HG03064 (cell line): ENCODE data around the gene CCDC154.

Source experiments
- ATAC-seq: cut with Tn5 transposase; IDR thresholded peaks from one replicate; pipeline ENCODE4 v1.9.1; 2021; ENCODE audit warnings: low read depth; ENCODE audit not compliant: unreplicated experiment

CCDC154 gene

GRCh38 chr16:1425616-1426370 is 18.6 kb downstream of the CCDC154 start:
- ATAC-seq = no peak

DNA sequence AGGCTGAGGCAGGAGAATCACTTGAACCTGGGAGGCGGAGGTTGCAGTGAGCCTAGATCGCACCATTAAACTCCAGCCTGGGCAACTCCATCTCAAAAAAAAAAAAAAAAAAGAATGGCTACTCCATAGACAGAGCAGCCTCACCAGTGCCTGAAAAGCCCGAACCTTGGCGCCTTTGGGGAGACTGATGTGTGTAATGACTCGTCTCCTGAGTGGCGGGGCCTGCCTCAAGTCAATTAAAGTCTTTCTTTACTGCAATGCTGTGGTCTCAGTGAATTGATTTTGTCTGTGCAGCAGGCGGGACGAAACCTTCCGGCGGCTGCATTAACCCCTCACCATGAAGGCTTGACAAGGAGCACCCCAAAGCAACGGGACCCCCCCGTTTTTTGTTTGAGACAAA is 20.3 kb downstream of the CCDC154 start:
- ATAC-seq = no peak

DNA sequence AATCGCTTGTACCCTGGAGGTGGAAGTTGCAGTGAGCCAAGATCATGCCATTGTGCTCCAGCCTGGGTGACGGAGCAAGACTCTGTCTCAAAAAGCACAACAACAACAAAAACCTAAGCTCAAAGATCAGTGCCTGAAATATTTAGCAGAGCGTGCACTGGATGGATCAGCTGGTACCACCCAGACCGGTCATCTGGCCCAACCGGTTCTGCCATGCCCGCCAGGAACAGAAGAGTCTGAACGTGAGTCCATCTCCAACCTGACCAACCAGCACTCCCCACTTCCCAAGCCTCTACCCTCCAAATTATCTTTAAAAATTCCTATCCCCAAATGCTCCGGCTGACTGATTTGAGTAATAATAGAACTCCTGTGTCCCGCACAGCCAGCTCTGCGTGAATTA is 22.3 kb downstream of the CCDC154 start:
- no peak for ATAC-seq

GRCh38 chr16:1420111-1420539 is 24.2 kb downstream of the CCDC154 start:
- ATAC-seq = peak; percentile 33

GRCh38 chr16:1416521-1416941 is 27.8 kb downstream of the CCDC154 start:
- no peak for ATAC-seq

DNA sequence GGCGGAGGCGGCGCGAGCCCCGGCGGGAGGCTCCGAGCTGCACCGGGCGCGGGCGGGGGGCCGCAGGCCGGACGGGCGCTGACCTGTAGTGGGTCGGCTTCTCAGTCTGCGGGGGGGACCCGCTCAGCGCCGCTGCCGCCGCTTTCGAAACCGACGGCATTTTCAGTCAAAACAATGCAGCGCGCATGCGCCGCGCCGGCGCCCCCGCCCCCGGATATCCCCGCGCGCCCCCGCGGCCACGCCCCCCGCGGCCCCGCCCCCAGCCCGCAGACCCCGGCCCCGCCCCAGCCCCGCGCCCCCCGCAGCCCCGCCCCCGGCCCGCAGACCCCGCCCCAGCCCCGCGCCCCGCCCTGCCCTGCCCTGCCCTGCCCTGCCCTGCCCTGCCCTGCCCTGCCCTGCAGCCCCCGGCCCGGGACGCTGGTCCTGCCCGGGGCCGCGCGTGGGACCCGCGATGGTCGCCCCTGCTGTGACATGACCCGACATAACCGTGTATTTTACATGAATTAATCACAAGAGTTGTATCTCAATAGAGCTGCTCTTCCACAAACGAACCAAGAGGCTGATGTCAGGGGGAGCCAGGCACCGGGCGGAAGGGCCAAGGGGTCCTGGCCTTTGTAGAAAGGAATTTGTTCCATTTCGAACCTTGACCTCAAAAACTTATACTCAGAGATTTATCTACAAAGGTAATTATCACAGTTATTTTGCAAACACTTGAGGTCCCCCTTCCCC is 29.7 kb downstream of the CCDC154 start, which contains the start of gene UNKL:
Gene UNKL, minus strand, starts transcription at position 173 of the 729 bp plus-strand sequence. Its CDS starts 13 bp downstream, at position 160.
- ATAC-seq = no peak

GRCh38 chr16:1413684-1414531 is 30.4 kb downstream of the CCDC154 start:
- ATAC-seq = no peak

DNA sequence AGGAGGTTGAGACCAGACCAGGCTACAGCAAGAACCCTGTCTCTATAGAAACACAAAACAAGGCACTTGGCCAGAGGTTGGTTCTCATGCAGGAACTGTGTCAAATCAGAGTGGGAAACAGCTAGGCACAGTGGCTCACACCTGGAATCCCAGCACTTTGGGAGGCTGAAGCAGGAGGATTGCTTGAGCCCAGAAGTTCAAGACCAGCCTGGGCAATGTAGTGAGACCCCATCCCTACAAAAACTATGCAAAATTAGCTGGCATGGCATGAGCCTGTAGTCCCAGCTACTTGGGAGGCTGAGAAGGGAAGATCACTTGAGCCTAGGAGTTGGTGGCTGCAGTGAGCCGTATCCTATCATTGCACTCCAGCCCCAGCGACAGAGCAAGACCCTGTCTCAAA is 31.5 kb downstream of the CCDC154 start:
- ATAC-seq = no peak

DNA sequence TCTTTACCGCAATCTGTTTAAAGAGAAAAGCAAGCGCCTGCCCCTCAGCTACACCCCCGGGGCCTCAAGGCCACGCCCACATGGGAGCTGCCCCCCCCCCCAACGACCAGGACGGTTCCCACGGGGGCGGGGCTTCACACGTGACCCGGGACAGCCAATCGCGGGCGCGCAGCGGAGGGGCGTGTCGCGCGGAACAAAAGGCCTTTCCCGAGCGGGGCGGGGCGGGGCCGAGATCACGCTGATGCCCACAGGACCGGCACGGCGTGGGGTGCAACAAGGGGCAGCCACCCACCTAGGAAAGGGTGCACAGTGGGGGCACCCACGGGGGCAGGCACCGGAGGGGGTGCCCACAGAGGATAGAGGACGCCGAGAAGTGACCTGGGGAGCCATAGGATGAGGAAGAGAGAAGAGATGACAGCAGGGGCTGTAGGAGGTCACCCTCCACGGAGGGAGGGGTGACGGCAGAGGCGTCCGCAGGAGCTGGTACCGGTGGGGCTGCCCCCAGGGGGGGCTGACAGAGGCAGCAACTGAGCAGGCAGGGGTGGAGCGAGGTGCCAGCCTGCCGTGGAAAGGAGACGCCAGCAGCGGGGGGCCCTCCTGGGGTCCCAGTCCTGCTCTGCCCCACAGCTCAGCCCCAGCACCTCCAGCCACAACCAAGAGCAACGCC is 36.1 kb downstream of the CCDC154 start:
- ATAC-seq = peak; percentile 67

GRCh38 chr16:1407753-1408152 is 36.6 kb downstream of the CCDC154 start:
- peak; percentile 19 for ATAC-seq

- no peak for ATAC-seq
These were observed 40.6 kb downstream of the CCDC154 start for GRCh38 chr16:1403733-1404132.

- no peak for ATAC-seq
These were observed 41.3 kb downstream of the CCDC154 start for GRCh38 chr16:1403036-1403435.

DNA sequence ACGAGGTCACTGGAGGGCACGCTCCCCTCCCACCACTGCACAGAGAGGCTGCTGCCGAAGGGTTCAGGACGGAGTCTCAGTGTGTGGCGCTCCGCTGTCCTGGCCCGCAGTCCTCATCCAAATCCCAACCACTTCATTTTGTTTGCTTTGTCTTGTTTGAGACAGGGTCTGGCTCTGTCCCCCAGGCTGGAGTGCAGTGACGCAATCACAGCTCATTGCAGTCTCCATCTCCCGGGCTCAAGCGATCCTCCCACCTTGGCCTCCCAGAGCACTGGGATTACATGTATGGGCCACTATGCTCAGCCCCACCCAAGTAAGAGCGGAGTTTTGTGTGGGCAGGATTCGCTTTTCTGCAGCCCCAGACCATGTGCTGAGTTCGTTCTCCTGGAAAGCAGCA is 42.6 kb downstream of the CCDC154 start:
- ATAC-seq = no peak

GRCh38 chr16:1401061-1401757 is 43.1 kb downstream of the CCDC154 start:
- no peak for ATAC-seq

DNA sequence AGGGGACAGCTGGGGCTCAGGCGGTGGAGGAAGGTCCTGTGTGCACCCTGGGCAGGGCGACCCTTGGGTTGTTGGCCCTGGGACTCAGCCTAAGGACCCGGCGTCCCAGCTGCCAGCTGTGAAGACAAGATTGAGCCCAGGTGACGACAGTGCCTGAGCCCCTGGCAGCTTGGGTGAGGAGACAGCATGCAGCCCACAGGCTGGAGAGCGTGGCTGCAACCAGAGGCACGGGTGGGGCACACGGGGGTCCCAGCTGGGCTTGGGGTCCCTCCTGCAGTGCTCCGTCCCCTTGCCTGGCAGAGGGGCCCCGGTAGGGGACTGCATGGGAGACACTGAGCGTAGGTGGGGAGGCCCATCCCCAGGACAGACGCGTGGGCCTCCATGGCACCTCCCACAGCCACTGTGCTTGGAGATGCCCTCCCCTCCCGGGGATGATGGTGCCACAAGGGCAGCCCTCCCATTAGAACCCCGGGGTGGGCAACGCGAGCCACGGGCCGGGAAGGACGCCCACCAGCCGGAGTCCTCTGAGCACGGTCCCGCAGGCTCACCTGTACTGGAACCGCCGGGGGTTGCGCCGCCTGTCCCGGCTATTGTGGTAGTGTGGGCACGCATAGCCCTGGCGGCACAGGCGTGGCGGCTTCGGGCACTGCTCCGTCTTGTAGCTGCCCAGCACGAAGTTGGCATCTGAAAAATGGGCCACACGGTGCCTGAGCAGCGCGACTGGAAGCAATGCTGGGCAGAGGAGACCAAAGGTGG is 45.4 kb downstream of the CCDC154 start:
- no peak for ATAC-seq

DNA sequence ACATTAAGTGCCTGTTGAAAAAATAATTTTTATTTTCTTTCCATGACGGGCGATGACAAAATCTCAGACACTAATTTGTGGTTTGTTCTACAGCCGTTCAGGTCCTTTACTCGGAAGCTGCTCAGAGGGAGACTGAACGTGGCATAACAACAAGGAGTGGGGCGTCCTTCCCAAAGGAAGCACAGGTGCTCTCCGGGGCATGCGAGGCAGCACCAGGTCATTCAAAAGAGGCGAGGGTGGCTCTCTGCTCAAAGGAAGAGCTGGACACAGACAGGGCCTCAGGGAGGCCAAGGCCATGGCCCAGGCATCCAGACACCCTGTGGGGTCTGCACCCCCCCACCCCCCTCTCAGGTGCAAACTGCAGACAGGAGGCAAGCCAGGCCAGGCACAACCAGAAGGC is 46.0 kb downstream of the CCDC154 start:
- no peak for ATAC-seq

GRCh38 chr16:1397779-1398178 is 46.6 kb downstream of the CCDC154 start:
- no peak for ATAC-seq

- no peak for ATAC-seq
These were observed 48.8 kb downstream of the CCDC154 start for GRCh38 chr16:1395444-1396031.
